A673 (cell line): ENCODE data around the gene SPTLC2.

Experiments
- CTCF ChIP-seq: fragments of 300-800, 200-600 bp; sonication (generic); conservative IDR thresholded peaks from 2 replicates; pipeline ENCODE4 v1.5.1; 2017; ENCODE audit warnings: low read depth, mild to moderate bottlenecking, antibody characterized with exemption, low read length, moderate library complexity, mixed read lengths
- EZH2 ChIP-seq: fragments of 200-600 bp; sonication (generic); IDR thresholded peaks from 2 replicates; pipeline ENCODE4 v1.6.1; 2017; ENCODE audit warnings: borderline replicate concordance, low read depth, mild to moderate bottlenecking, mixed read lengths, antibody characterized with exemption, low read length; ENCODE audit not compliant: poor library complexity, severe bottlenecking

- TF ChIP-seq EZH2 = no peak
- no peak for TF ChIP-seq CTCF
These were observed 114.2 kb downstream of the SPTLC2 start for GRCh38 chr14:77502109-77502782.
